ENCODE data around the gene UGT1A7.

- TF ChIP-seq, protein P1, sequence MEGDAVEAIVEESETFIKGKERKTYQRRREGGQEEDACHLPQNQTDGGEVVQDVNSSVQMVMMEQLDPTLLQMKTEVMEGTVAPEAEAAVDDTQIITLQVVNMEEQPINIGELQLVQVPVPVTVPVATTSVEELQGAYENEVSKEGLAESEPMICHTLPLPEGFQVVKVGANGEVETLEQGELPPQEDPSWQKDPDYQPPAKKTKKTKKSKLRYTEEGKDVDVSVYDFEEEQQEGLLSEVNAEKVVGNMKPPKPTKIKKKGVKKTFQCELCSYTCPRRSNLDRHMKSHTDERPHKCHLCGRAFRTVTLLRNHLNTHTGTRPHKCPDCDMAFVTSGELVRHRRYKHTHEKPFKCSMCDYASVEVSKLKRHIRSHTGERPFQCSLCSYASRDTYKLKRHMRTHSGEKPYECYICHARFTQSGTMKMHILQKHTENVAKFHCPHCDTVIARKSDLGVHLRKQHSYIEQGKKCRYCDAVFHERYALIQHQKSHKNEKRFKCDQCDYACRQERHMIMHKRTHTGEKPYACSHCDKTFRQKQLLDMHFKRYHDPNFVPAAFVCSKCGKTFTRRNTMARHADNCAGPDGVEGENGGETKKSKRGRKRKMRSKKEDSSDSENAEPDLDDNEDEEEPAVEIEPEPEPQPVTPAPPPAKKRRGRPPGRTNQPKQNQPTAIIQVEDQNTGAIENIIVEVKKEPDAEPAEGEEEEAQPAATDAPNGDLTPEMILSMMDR (IDR thresholded peaks at IDR 0.05; ENCODE audit: insufficient read depth, low read length, poor library complexity, severe bottlenecking): no peak
- TF ChIP-seq EZH2phosphoT487 (conservative IDR thresholded peaks at IDR 0.05; ENCODE audit: low read length): no peak
Measured at GRCh38 chr2:233698740-233699139, 17.0 kb downstream of the UGT1A7 start.
